HEK293 (cell line): ENCODE data around the gene AP3B2.
"Not testable (repeated sequence)": the region's sequence is repeated elsewhere in the genome, so short reads cannot be mapped to it uniquely, and the experiment has no call there.

Source experiments
- CTCF ChIA-PET: fragments of 350-600 bp; formaldehyde crosslinking; extraction: SDS; loops from one replicate; lab custom pipeline; 2021; ENCODE audit warnings: antibody characterized with exemption; lab: Yijun Ruan, JAX
- POLR2A ChIA-PET: fragments of 300-600 bp; formaldehyde crosslinking; extraction: SDS; loops from one replicate; lab custom pipeline; 2020; ENCODE audit warnings: antibody characterized with exemption, inconsistent platforms; lab: Yijun Ruan, JAX
- H3K27ac ChIP-seq: fragments of 200-500 bp; sonication (Bioruptor generic); 2 replicates; pipeline ENCODE4 v1.5.1; 2014; ENCODE audit warnings: low read depth, low read length, control low read depth, inconsistent platforms; ENCODE audit errors: extremely low read depth
- H3K36me3 ChIP-seq, 2 experiments: fragments of 200-500 bp in 1 of 2; sonication (Bioruptor generic) in 1 of 2; 1 replicate in 1 of 2; 2 replicates in 1 of 2; pipeline ENCODE4 v1.5.1; 2014 to 2017; ENCODE audit warnings: inconsistent platforms in 2 of 2, low read length in 2 of 2; ENCODE audit not compliant: control insufficient read depth in 2 of 2, insufficient read depth in 1 of 2
- H3K4me1 ChIP-seq: fragments of 200-500 bp; sonication (Bioruptor generic); 2 replicates; pipeline ENCODE4 v1.5.1; 2014; ENCODE audit warnings: mild to moderate bottlenecking, low read length, inconsistent platforms; ENCODE audit not compliant: control insufficient read depth, insufficient read depth
- H3K4me3 ChIP-seq: 2 replicates; pipeline ENCODE4 v1.5.1; 2011; ENCODE audit warnings: low read depth, mild to moderate bottlenecking, control low read depth, low read length, moderate library complexity
- H3K9me3 ChIP-seq: fragments of 200-500 bp; sonication (Bioruptor generic); 2 replicates; pipeline ENCODE4 v1.5.1; 2014; ENCODE audit warnings: low read depth, low read length, inconsistent platforms; ENCODE audit not compliant: control insufficient read depth, insufficient read depth
- GLIS1 ChIP-seq: fragments of 450-650 bp; formaldehyde crosslinking; IDR thresholded peaks from 2 replicates; pipeline ENCODE4 v1.5.1; 2016; ENCODE audit warnings: missing biosample characterization, missing genetic modification characterization
- GLIS2 ChIP-seq: fragments of 450-650 bp; formaldehyde crosslinking; IDR thresholded peaks from 2 replicates; pipeline ENCODE4 v1.5.1; 2016; ENCODE audit warnings: missing biosample characterization, missing genetic modification characterization
- HOXC10 ChIP-seq: sonication (generic); formaldehyde crosslinking; IDR thresholded peaks from 2 replicates; pipeline ENCODE4 v1.8.1; 2023; ENCODE audit warnings: mild to moderate bottlenecking, missing genetic modification reagents
- KLF7 ChIP-seq: fragments of 450-650 bp; formaldehyde crosslinking; IDR thresholded peaks from 2 replicates; pipeline ENCODE4 v1.5.1; 2016; ENCODE audit warnings: missing biosample characterization, missing genetic modification characterization, borderline replicate concordance
- MEIS1 ChIP-seq: sonication (generic); formaldehyde crosslinking; IDR thresholded peaks from 2 replicates; pipeline ENCODE4 v1.8.1; 2022; ENCODE audit warnings: missing genetic modification reagents, mild to moderate bottlenecking, borderline replicate concordance
- ZBTB20 ChIP-seq: fragments of 450-650 bp; formaldehyde crosslinking; IDR thresholded peaks from 2 replicates; pipeline ENCODE4 v1.5.1; 2016; ENCODE audit warnings: missing biosample characterization, missing genetic modification characterization
- ZBTB48 ChIP-seq: fragments of 450-650 bp; formaldehyde crosslinking; IDR thresholded peaks from 2 replicates; pipeline ENCODE4 v1.5.1; 2016; ENCODE audit warnings: missing biosample characterization, missing genetic modification characterization
- ZNF23 ChIP-seq: fragments of 450-650 bp; formaldehyde crosslinking; IDR thresholded peaks from 2 replicates; pipeline ENCODE4 v1.5.1; 2016; ENCODE audit warnings: missing biosample characterization, missing genetic modification characterization, borderline replicate concordance
- ZNF335 ChIP-seq: fragments of 450-650 bp; formaldehyde crosslinking; conservative IDR thresholded peaks from 2 replicates; pipeline ENCODE4 v1.5.1; 2016; ENCODE audit warnings: missing biosample characterization, missing genetic modification characterization
- ZNF404 ChIP-seq: fragments of 450-650 bp; formaldehyde crosslinking; IDR thresholded peaks from 2 replicates; pipeline ENCODE4 v1.5.1; 2017; ENCODE audit warnings: missing biosample characterization, missing genetic modification characterization
- ZNF510 ChIP-seq: fragments of 450-650 bp; formaldehyde crosslinking; IDR thresholded peaks from 2 replicates; pipeline ENCODE4 v1.5.1; 2018; ENCODE audit warnings: mild to moderate bottlenecking, missing genetic modification characterization, missing biosample characterization; ENCODE audit not compliant: insufficient replicate concordance
- ZNF776 ChIP-seq: fragments of 450-650 bp; formaldehyde crosslinking; IDR thresholded peaks from 2 replicates; pipeline ENCODE4 v1.5.0; 2017; ENCODE audit warnings: missing biosample characterization, missing genetic modification characterization, borderline replicate concordance
- ZSCAN23 ChIP-seq: fragments of 450-650 bp; formaldehyde crosslinking; IDR thresholded peaks from 2 replicates; pipeline ENCODE4 v1.5.1; 2016; ENCODE audit warnings: missing biosample characterization, missing genetic modification characterization
- TF ChIP-seq, protein P1 (sequence below): fragments of 450-650 bp; formaldehyde crosslinking; IDR thresholded peaks from 2 replicates; pipeline ENCODE4 v1.5.1; 2016; ENCODE audit warnings: missing biosample characterization, missing genetic modification characterization
- TF ChIP-seq, protein P2 (sequence below): fragments of 450-650 bp; formaldehyde crosslinking; IDR thresholded peaks from 2 replicates; pipeline ENCODE4 v1.5.1; 2016; ENCODE audit warnings: missing biosample characterization, missing genetic modification characterization
- TF ChIP-seq, protein P3 (sequence below): fragments of 450-650 bp; formaldehyde crosslinking; IDR thresholded peaks from 2 replicates; pipeline ENCODE4 v1.5.1; 2017; ENCODE audit warnings: missing biosample characterization, missing genetic modification characterization

AP3B2 gene

DNA sequence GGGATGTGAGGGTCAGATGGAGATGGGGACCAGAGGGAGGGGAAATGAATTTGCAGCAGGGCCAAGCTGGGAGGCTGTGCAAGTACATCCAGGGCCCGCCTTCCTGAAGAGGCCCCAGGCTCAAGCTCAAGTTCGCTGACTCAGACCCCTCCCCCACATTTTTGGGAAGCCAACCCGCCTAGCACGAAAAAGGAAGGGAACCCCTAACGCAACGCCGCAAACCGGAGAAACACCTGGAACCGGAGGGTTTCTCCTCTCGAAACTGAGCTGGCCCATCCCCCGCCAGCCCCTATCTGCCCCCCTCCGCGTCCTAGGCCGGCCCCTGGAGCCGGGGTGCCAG is 624 bp downstream of the AP3B2 start (continued):
- TF ChIP-seq, protein P1, sequence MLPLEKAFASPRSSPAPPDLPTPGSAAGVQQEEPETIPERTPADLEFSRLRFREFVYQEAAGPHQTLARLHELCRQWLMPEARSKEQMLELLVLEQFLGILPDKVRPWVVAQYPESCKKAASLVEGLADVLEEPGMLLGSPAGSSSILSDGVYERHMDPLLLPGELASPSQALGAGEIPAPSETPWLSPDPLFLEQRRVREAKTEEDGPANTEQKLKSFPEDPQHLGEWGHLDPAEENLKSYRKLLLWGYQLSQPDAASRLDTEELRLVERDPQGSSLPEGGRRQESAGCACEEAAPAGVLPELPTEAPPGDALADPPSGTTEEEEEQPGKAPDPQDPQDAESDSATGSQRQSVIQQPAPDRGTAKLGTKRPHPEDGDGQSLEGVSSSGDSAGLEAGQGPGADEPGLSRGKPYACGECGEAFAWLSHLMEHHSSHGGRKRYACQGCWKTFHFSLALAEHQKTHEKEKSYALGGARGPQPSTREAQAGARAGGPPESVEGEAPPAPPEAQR (tag by site-specific recombination): no peak
- TF ChIP-seq GLIS2 (tag by site-specific recombination): no peak; the same call in 1 of the 2 replicates
- TF ChIP-seq ZNF510 (tag by site-specific recombination): no peak
- no peak for TF ChIP-seq ZNF23 (tag by site-specific recombination)
- no peak for TF ChIP-seq HOXC10 (CRISPR knock-in tag)
- TF ChIP-seq ZNF776 (tag by site-specific recombination): no peak
- TF ChIP-seq ZNF335 (tag by site-specific recombination): peak; percentile 88
- TF ChIP-seq ZBTB20 (tag by site-specific recombination): peak; percentile 94
- TF ChIP-seq, protein P2, sequence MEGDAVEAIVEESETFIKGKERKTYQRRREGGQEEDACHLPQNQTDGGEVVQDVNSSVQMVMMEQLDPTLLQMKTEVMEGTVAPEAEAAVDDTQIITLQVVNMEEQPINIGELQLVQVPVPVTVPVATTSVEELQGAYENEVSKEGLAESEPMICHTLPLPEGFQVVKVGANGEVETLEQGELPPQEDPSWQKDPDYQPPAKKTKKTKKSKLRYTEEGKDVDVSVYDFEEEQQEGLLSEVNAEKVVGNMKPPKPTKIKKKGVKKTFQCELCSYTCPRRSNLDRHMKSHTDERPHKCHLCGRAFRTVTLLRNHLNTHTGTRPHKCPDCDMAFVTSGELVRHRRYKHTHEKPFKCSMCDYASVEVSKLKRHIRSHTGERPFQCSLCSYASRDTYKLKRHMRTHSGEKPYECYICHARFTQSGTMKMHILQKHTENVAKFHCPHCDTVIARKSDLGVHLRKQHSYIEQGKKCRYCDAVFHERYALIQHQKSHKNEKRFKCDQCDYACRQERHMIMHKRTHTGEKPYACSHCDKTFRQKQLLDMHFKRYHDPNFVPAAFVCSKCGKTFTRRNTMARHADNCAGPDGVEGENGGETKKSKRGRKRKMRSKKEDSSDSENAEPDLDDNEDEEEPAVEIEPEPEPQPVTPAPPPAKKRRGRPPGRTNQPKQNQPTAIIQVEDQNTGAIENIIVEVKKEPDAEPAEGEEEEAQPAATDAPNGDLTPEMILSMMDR: no peak
- TF ChIP-seq KLF7: no peak
- no peak for TF ChIP-seq ZSCAN23 (tag by site-specific recombination)
- TF ChIP-seq, protein P3, sequence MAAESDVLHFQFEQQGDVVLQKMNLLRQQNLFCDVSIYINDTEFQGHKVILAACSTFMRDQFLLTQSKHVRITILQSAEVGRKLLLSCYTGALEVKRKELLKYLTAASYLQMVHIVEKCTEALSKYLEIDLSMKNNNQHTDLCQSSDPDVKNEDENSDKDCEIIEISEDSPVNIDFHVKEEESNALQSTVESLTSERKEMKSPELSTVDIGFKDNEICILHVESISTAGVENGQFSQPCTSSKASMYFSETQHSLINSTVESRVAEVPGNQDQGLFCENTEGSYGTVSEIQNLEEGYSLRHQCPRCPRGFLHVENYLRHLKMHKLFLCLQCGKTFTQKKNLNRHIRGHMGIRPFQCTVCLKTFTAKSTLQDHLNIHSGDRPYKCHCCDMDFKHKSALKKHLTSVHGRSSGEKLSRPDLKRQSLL (tag by site-specific recombination): 0 out of 2 replicates have a peak, but pooled peaks have one; percentile 40

DNA sequence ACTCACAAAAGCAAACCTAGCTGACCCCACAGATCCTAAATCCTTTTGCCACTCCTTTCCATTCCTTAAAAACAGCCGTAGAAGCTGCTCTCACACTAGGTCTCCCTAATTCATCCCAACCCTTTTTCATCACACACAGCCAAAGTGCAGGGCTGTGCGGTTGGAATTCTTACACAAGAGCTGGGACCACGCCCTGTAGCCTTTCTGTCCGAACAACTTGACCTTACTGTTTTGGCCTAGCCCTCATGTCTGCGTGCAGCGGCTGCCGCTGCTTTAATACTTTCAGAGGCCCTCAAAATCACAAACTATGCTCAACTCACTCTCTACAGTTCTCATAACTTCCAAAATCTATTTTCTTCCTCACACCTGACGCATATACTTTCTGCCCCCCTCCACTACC is 3.8 kb downstream of the AP3B2 start:
- CTCF ChIA-PET, POLR2A ChIA-PET, H3K27ac ChIP-seq: not testable (repeated sequence)

DNA sequence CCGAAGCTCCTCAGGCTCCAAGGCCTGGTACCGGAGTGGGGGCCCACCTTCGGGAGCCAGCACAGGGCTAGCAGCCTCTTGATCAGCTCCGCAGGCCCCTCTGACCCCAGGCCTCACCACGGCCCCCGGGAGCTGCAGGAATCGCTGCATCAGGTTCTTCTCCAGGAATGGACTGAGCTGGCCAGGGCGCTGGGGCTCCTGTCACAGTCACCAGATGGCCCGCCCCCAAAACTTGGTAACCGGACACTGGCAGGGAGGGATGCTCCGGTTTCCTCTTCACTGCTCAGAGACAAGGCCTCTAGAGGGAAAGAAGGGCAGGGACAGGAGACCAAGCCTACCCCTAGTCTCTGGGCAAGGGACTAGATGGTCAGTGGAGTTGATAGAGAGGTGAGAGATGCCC is 9.9 kb downstream of the AP3B2 start:
- no peak for TF ChIP-seq MEIS1 (CRISPR knock-in tag)
- TF ChIP-seq ZBTB48 (tag by site-specific recombination): peak; percentile 33; the same call in 1 of the 2 replicates
- TF ChIP-seq, all 188 proteins: peak for 1
- ChIA-PET POLR2A (no interaction called here), CTCF (no interaction called here)
- Histone ChIP-seq H3K4me1 (no peaks in the 10 kb centered on the region), H3K9me3 (no peaks in the 10 kb centered on the region), H3K36me3 (no peaks in the 10 kb centered on the region), H3K4me3 (no peak overlapping the region), H3K27ac (no peak overlapping the region)

More for the DNA sequence above, 3.8 kb downstream of the AP3B2 start:
- H3K4me3 ChIP-seq, H3K36me3 ChIP-seq, H3K4me1 ChIP-seq, H3K9me3 ChIP-seq: not testable (repeated sequence)

DNA sequence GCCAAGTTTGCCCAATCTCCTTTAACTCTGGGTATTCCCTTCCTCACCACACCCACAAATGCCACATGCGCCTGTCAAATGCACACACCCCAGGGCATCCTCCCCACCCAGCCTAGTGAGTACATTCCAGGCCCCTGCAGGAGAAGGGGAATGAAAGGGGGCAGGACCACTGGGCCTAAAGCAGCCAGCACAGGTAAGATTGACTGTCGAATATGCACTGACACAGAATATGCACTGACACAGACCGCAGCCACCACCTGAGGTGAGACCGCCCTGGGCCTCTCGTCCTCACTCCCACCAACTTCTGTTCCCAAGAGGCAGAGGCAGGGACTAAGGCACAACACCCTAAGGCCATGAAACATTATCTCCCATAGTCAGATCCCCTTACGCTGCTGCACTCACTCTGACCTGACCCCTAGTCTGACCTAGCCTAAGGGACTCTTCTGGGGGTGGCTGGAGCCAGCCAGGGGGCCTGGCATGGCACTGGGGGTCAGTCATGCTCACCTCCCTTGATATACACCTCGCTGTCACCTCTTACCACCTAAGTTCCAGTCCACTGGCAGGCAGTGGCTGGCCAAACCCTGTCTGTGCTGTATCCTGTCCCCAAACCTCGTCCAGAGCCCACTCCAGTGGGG is 10.8 kb downstream of the AP3B2 start:
- CTCF ChIA-PET: no interaction called here
- POLR2A ChIA-PET: no interaction called here
- H3K4me3 ChIP-seq: no peak overlapping the region

More for the DNA sequence above, 10.8 kb downstream of the AP3B2 start:
- H3K4me1 ChIP-seq: no peaks in the 10 kb centered on the region
- H3K36me3 ChIP-seq: no peaks in the 10 kb centered on the region
- TF ChIP-seq ZBTB48 (tag by site-specific recombination) (0 out of 2 replicates have a peak, but pooled peaks have one; percentile 26), GLIS1 (peak; percentile 40; the same call in 1 of the 2 replicates), ZNF404 (tag by site-specific recombination) (no peak)
- H3K27ac ChIP-seq: no peak overlapping the region
- no peaks in the 10 kb centered on the region for H3K9me3 ChIP-seq
